HG02642 (cell line): ENCODE measurements around the gene ASPN.
A peak's percentile ranks its signal among the peaks of the same experiment; 100 is the strongest.
"Not testable (repeated sequence)": the region's sequence is repeated elsewhere in the genome, so short reads cannot be mapped to it uniquely, and the experiment has no call there.

Experiments used
- ATAC-seq: cut with Tn5 transposase; IDR thresholded peaks from one replicate; pipeline ENCODE4 v1.9.1; 2021; ENCODE audit warnings: mild to moderate bottlenecking; ENCODE audit not compliant: unreplicated experiment, poor library complexity

Gene ASPN

GRCh38 chr9:92424340-92424739 lies 58.0 kb downstream of the ASPN start, which contains the start of gene OMD:
TSS of gene OMD (minus strand) at chr9:92424471. CDS start at chr9:92417558, 6,913 bp downstream.
- no peak for ATAC-seq

GRCh38 chr9:92423612-92424011 lies 58.7 kb downstream of the ASPN start:
- ATAC-seq, result no peak

- ATAC-seq, result no peak
Observed at GRCh38 chr9:92422611-92423338, 59.5 kb downstream of the ASPN start.

- ATAC-seq, result no peak
Observed at GRCh38 chr9:92414566-92414965, 67.7 kb downstream of the ASPN start.

- ATAC-seq, result not testable (repeated sequence)
Observed at GRCh38 chr9:92411157-92411556, 71.1 kb downstream of the ASPN start.

GRCh38 chr9:92408747-92409478 lies 73.4 kb downstream of the ASPN start:
- ATAC-seq, result no peak

- ATAC-seq, result no peak
Observed at GRCh38 chr9:92407818-92408217, 74.5 kb downstream of the ASPN start.

GRCh38 chr9:92406477-92406876 lies 75.8 kb downstream of the ASPN start:
- ATAC-seq, result peak; percentile 76
